Lung (tissue), 12 donors: ENCODE measurements around the gene CSMD2. TPM values are rescaled to one million over a fixed set of nuclear protein-coding genes. Genes with fewer than 3 reads are reported as not detected.

Source experiments
- ATAC-seq: fragments of 200-7000 bp; cut with Tn5 transposase; one replicate; pipeline ENCODE4 v1.9.1; 2020; ENCODE audit warnings: moderate number of reproducible peaks; ENCODE audit not compliant: insufficient read depth, low FRiP score
- DNase-seq, 3 donors: peaks; one replicate each; pipeline ENCODE4 v3.0.0-alpha.2; 2013 to 2017
- H3K27ac ChIP-seq, 2 donors: one replicate each; pipeline ENCODE4 v1.5.1; 2013; ENCODE audit warnings: mild to moderate bottlenecking in 2 of 2, moderate library complexity in 2 of 2, control low read depth in 1 of 2, inconsistent platforms in 1 of 2, low read depth in 1 of 2, low read length in 1 of 2
- H3K27me3 ChIP-seq, 3 donors: one replicate each; pipeline ENCODE4 v1.5.1; 2013; ENCODE audit warnings: low read length in 2 of 3; ENCODE audit not compliant: control insufficient read depth in 3 of 3, insufficient read depth in 3 of 3
- H3K36me3 ChIP-seq, 4 donors: one replicate each; pipeline ENCODE4 v1.5.1; 2013; ENCODE audit warnings: low read length in 4 of 4, mild to moderate bottlenecking in 1 of 4, moderate library complexity in 1 of 4; ENCODE audit not compliant: control insufficient read depth in 4 of 4, insufficient read depth in 4 of 4
- H3K4me1 ChIP-seq, 5 donors: one replicate each; pipeline ENCODE4 v1.5.1; 2013; ENCODE audit warnings: low read length in 5 of 5, mild to moderate bottlenecking in 2 of 5, moderate library complexity in 1 of 5; ENCODE audit not compliant: control insufficient read depth in 5 of 5, insufficient read depth in 5 of 5
- H3K4me3 ChIP-seq: one replicate; pipeline ENCODE4 v1.5.1; 2013; ENCODE audit warnings: mild to moderate bottlenecking, control low read depth, moderate library complexity
- H3K9ac ChIP-seq, 2 donors: one replicate each; pipeline ENCODE4 v1.5.1; 2013; ENCODE audit warnings: low read length in 2 of 2, control low read depth in 1 of 2; ENCODE audit not compliant: insufficient read depth in 1 of 2
- H3K9me3 ChIP-seq, 4 donors: one replicate each; pipeline ENCODE4 v1.5.1; 2013; ENCODE audit warnings: low read length in 3 of 4, mild to moderate bottlenecking in 1 of 4, moderate library complexity in 1 of 4; ENCODE audit not compliant: control insufficient read depth in 4 of 4, insufficient read depth in 3 of 4
- WGBS, 2 donors: extraction: QIAGEN DNeasy Blood & Tissue Kit; methylation state at CpG; one replicate each; pipeline ENCODE4 v1.1.7; 2013; 5-methylcytosine and 5-hydroxymethylcytosine counted together
- polyA plus RNA-seq, 2 donors: library from polyadenylated mRNA; stranded (reverse); fragments of 200-250 nt; gene quantifications; one replicate each; pipeline ENCODE4 v1.2.1, GENCODE V29; 2013
- total RNA-seq, 2 donors: library from RNA; depleted of rRNA in 1 of 2; stranded (reverse); fragments of >200 nt in 1 of 2; gene quantifications; one replicate each; pipeline ENCODE4 v1.2.1, GENCODE V29; 2014 to 2021
- TF ChIP-seq, protein P1 (sequence below): IDR thresholded peaks from 2 replicates; pipeline ENCODE4 v1.5.1; 2012; ENCODE audit warnings: mild to moderate bottlenecking; ENCODE audit errors: control extremely low read depth, extremely low read depth
- donor health status: control.
- donor health status: control.
- donor health status: Bipolar disorder and iron deficiency.
- donor health status: healthy.
- donor health status: DM: yes; HTN: yes; CAD: no.

Gene CSMD2
- total and polyA plus RNA-seq, 4 donors: 0.11 to 1.2 (median 0.39) TPM

DNA sequence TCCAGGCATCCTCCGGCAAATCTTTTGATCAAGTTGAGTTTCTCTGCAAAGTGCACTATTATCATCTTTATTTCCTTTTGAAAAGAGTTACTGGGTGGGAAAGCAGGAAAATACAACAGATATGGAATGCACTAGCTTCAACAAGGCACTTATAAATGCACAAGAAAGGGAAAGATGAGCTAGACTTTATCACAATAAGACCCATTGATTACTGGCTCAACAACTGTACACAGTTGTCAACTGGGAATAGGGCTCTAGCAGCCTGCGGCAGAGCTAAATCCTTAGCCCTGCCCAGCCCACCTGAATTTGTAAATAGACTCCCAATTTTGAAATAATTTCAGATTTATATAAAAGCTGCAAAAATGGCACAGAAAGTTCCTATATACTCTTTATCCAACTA, 111.4 kb downstream of the CSMD2 start:
- DNase-seq: no peak
- peaks cover 0 to 5% (median 4%) of the 10 kb centered on the region in 3 donors for H3K27me3 ChIP-seq
- H3K9me3 ChIP-seq: peaks cover 0 to 12% (median 1%) of the 10 kb centered on the region in 4 donors
- ATAC-seq: no peak
- peaks cover 0 to 3% (median 0%) of the 10 kb centered on the region in 5 donors for H3K4me1 ChIP-seq
- no peaks in the 10 kb centered on the region for H3K36me3 ChIP-seq
- H3K4me3 ChIP-seq: no peak overlapping the region
- H3K9ac ChIP-seq: no peak overlapping the region
- no peak overlapping the region for H3K27ac ChIP-seq
- 93 to 97% methylated on average over 2 of the region's 2 CpGs for WGBS, 2 donors
- TF ChIP-seq, protein P1, sequence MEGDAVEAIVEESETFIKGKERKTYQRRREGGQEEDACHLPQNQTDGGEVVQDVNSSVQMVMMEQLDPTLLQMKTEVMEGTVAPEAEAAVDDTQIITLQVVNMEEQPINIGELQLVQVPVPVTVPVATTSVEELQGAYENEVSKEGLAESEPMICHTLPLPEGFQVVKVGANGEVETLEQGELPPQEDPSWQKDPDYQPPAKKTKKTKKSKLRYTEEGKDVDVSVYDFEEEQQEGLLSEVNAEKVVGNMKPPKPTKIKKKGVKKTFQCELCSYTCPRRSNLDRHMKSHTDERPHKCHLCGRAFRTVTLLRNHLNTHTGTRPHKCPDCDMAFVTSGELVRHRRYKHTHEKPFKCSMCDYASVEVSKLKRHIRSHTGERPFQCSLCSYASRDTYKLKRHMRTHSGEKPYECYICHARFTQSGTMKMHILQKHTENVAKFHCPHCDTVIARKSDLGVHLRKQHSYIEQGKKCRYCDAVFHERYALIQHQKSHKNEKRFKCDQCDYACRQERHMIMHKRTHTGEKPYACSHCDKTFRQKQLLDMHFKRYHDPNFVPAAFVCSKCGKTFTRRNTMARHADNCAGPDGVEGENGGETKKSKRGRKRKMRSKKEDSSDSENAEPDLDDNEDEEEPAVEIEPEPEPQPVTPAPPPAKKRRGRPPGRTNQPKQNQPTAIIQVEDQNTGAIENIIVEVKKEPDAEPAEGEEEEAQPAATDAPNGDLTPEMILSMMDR: no peak

DNA sequence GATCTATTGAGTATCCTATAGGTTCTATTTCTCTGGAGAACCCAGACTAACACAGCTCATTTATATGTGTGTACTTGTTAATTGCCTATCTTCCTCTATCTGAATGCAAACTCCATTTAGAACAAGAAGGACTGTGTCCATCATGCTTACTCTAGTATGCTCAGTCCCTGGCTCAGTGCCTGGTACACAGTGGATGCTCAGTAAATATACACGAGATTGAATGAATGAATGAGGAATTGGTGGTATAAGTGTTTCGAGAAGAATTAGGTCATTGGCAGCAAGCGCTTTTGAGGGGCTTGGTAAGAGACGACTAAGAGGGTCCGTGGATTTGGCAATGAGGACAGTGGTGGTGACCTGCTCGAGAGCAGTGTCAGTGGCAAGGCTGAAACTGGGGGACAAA, 112.5 kb downstream of the CSMD2 start:
- Histone ChIP-seq H3K9me3 (peaks cover 0 to 12% (median 1%) of the 10 kb centered on the region in 4 donors), H3K4me1 (no peaks in the 10 kb centered on the region), H3K27me3 (peaks cover 0 to 5% (median 4%) of the 10 kb centered on the region in 3 donors), H3K36me3 (no peaks in the 10 kb centered on the region), H3K9ac (no peak overlapping the region), H3K4me3 (no peak overlapping the region), H3K27ac (no peak overlapping the region)
- no peak for ATAC-seq
- DNase-seq: no peak
- WGBS, 2 donors: 89 to 90% methylated on average over 6 of the region's 6 CpGs
- TF ChIP-seq, protein P1: no peak

DNA sequence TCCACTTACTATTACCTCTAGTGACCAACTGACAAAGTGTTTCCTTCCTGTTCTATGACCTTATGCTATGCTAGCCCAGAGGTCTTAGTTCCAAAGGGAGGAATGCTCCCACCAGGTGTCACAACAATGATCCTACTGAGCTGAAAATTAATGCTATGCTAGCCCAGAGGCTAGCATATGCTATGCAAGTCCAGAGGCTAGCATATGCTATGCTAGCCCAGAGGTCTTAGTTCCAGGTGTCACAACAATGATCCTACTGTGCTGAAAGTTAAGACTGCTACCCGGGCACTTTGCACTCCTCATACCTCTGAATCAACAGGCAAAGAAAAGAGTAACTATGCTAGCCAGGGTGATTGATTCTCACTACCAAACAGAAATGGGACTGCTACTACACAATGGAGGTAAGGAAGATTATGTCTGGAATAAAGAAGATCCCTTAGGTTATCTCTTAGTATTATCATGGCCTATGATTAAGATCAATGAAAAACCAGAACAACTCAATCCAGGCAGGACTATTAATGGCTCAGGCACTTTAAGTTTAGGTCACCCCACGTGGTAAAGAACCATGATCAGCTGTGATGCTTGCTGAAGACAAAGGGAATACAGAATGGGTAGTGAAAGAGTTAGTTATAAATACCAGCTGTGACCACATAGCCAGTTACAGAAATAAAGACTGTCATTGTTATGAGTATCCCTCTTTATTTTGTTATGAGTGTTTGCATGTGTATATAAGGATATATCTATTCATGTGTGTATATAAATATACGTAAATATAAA, 114.1 kb downstream of the CSMD2 start:
- no peaks in the 10 kb centered on the region for H3K4me1 ChIP-seq
- no peak for DNase-seq
- TF ChIP-seq, protein P1: no peak
- no peak overlapping the region for H3K9ac ChIP-seq
- 77 to 88% methylated on average over 3 of the region's 3 CpGs for WGBS, 2 donors
- peaks cover 0 to 5% (median 0%) of the 10 kb centered on the region in 3 donors for H3K27me3 ChIP-seq
- no peak overlapping the region for H3K27ac ChIP-seq
- H3K9me3 ChIP-seq: peaks cover 0 to 12% (median 1%) of the 10 kb centered on the region in 4 donors
- no peak overlapping the region for H3K4me3 ChIP-seq
- no peak for ATAC-seq
- no peaks in the 10 kb centered on the region for H3K36me3 ChIP-seq
